T-helper 2 cell treated with Interferon-gamma antibody and Interleukin-4, amounts not matched to agents 5 μg/mL and 100 μg/mL, for 36 hours (primary cell): ENCODE measurements around the gene TMEM163.
"Not testable (repeated sequence)": the region's sequence is repeated elsewhere in the genome, so short reads cannot be mapped to it uniquely, and the experiment has no call there.

Source experiments
- DNase-seq: peaks from one replicate; pipeline ENCODE4 v3.0.0; 2021; ENCODE audit warnings: low spot score
- H3K27ac Mint-ChIP-seq: one replicate; pipeline ENCODE4 v1.8.0; 2021; ENCODE audit warnings: mild to moderate bottlenecking, mixed read lengths
- H3K27me3 Mint-ChIP-seq: one replicate; pipeline ENCODE4 v1.8.0; 2021; ENCODE audit warnings: low read depth, mixed read lengths
- H3K36me3 Mint-ChIP-seq: one replicate; pipeline ENCODE4 v1.8.0; 2021; ENCODE audit warnings: low read depth, mixed read lengths
- H3K4me1 Mint-ChIP-seq: one replicate; pipeline ENCODE4 v1.8.0; 2021; ENCODE audit warnings: low read depth, mixed read lengths
- H3K4me3 Mint-ChIP-seq: one replicate; pipeline ENCODE4 v1.8.0; 2022; ENCODE audit warnings: mild to moderate bottlenecking, moderate library complexity, mixed read lengths
- H3K9me3 Mint-ChIP-seq: one replicate; pipeline ENCODE4 v1.8.0; 2021; ENCODE audit warnings: mixed read lengths

The TMEM163 gene

GRCh38 chr2:134591526-134591925 lies 127.3 kb downstream of the TMEM163 start:
- H3K36me3 Mint-ChIP-seq: peaks cover 6% of the 10 kb centered on the region
- H3K9me3 Mint-ChIP-seq: peaks cover 30% of the 10 kb centered on the region
- H3K27me3 Mint-ChIP-seq: no peaks in the 10 kb centered on the region
- no peak overlapping the region for H3K27ac Mint-ChIP-seq
- H3K4me1 Mint-ChIP-seq: no peaks in the 10 kb centered on the region
- no peak overlapping the region for H3K4me3 Mint-ChIP-seq
- no peak for DNase-seq

DNA sequence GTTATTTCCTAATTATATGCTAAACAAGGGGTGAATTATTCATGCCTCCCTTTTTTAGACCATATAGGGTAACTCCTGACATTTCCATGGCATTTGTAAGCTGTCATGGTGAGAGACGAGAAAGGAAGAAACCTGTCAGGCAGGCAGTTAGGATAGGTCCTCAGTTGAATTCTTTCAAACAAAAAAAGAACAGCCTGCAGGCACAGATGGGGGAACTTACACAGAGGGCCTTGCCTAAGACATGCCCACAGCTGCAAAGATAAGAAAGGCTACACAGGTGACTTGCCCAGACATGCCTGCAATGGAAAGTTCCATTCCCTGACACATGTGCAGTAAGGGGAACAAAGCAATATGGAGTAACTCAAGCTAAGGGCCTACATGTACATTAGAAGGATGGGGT lies 128.1 kb downstream of the TMEM163 start:
- H3K4me1 Mint-ChIP-seq: no peaks in the 10 kb centered on the region
- H3K36me3 Mint-ChIP-seq: peaks cover 6% of the 10 kb centered on the region
- H3K4me3 Mint-ChIP-seq: no peak overlapping the region
- no peak overlapping the region for H3K27ac Mint-ChIP-seq
- no peak for DNase-seq
- no peaks in the 10 kb centered on the region for H3K27me3 Mint-ChIP-seq
- H3K9me3 Mint-ChIP-seq: peaks cover 30% of the 10 kb centered on the region

GRCh38 chr2:134589171-134590083 lies 129.4 kb downstream of the TMEM163 start:
- not testable (repeated sequence) for H3K27ac Mint-ChIP-seq, H3K4me1 Mint-ChIP-seq, H3K4me3 Mint-ChIP-seq, H3K27me3 Mint-ChIP-seq, DNase-seq, H3K36me3 Mint-ChIP-seq
- H3K9me3 Mint-ChIP-seq: peaks cover 30% of the 10 kb centered on the region

GRCh38 chr2:134588556-134588955 lies 130.2 kb downstream of the TMEM163 start:
- Mint-ChIP-seq H3K27me3 (no peaks in the 10 kb centered on the region), H3K27ac (no peak overlapping the region), H3K36me3 (peaks cover 6% of the 10 kb centered on the region), H3K9me3 (peaks cover 30% of the 10 kb centered on the region), H3K4me3 (no peak overlapping the region), H3K4me1 (peaks cover 3% of the 10 kb centered on the region)
- DNase-seq: no peak

GRCh38 chr2:134586326-134586965 lies 132.4 kb downstream of the TMEM163 start:
- peaks cover 26% of the 10 kb centered on the region for H3K9me3 Mint-ChIP-seq
- no peak for DNase-seq
- peaks cover 4% of the 10 kb centered on the region for H3K36me3 Mint-ChIP-seq
- no peaks in the 10 kb centered on the region for H3K27me3 Mint-ChIP-seq
- no peak overlapping the region for H3K4me3 Mint-ChIP-seq
- H3K27ac Mint-ChIP-seq: no peak overlapping the region
- H3K4me1 Mint-ChIP-seq: peaks cover 10% of the 10 kb centered on the region

DNA sequence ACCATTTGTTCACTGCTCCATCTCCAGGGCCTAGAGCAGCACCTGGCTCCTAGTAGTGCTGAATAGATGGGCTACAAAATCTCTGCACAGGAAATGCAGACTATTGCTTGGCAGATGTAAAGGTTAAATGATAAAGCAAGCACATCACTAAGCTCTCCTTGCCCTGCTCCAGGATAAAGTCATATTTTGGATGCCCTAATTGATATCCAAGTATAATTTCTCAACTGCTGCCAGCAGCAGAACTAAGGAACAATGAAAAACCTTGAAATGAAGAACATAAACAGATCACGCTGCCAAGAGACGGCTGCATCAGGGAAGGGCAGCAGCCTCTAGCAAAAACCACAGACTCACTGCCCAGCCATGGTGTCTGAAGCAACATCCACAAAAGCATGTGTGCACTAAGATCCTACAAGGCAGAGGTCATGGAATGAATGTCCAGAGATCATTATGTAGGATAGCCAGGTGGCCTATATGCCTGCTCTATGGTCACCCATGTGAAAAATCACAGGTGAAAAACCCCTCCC lies 134.7 kb downstream of the TMEM163 start:
- H3K27ac Mint-ChIP-seq: no peak overlapping the region
- H3K4me1 Mint-ChIP-seq: peaks cover 10% of the 10 kb centered on the region

DNA sequence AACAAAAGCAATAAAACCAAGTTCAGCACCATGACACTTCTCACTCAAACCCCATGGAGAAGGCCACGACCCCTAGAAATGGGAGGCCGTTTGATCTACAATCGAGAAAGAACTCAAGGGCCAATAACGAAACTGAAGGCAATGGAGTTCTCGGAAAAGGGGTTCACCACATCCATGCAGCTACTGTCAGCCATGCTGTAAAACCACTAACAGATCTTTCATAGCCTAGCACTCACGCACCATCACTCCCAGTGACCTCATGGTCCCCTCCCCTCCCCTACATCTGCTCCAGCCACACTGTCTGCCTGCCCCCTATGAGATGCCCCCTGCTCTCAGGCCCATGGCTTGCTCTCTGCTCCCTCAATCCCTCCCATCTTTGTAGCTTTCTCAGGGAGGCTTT lies 135.3 kb downstream of the TMEM163 start:
- Mint-ChIP-seq H3K27ac (no peak overlapping the region), H3K4me3 (no peak overlapping the region), H3K27me3 (peaks cover 3% of the 10 kb centered on the region), H3K36me3 (no peaks in the 10 kb centered on the region), H3K4me1 (peaks cover 10% of the 10 kb centered on the region), H3K9me3 (peaks cover under 1% of the 10 kb centered on the region)
- no peak for DNase-seq

More for the DNA sequence above, 134.7 kb downstream of the TMEM163 start:
- Mint-ChIP-seq H3K4me3 (no peak overlapping the region), H3K36me3 (no peaks in the 10 kb centered on the region), H3K9me3 (peaks cover 7% of the 10 kb centered on the region), H3K27me3 (no peaks in the 10 kb centered on the region)
- DNase-seq: no peak

GRCh38 chr2:134582547-134582899 lies 136.3 kb downstream of the TMEM163 start:
- Mint-ChIP-seq H3K36me3 (no peaks in the 10 kb centered on the region), H3K4me1 (peaks cover 10% of the 10 kb centered on the region), H3K27me3 (peaks cover 5% of the 10 kb centered on the region), H3K4me3 (no peak overlapping the region), H3K27ac (no peak overlapping the region), H3K9me3 (no peaks in the 10 kb centered on the region)
- DNase-seq: no peak

- H3K27ac Mint-ChIP-seq: no peak overlapping the region
- DNase-seq: no peak
- no peaks in the 10 kb centered on the region for H3K36me3 Mint-ChIP-seq
- H3K4me1 Mint-ChIP-seq: peaks cover 10% of the 10 kb centered on the region
- H3K27me3 Mint-ChIP-seq: peaks cover 8% of the 10 kb centered on the region
- H3K9me3 Mint-ChIP-seq: no peaks in the 10 kb centered on the region
- no peak overlapping the region for H3K4me3 Mint-ChIP-seq
These were observed 136.8 kb downstream of the TMEM163 start for GRCh38 chr2:134581877-134582546.

GRCh38 chr2:134578316-134578715 lies 140.5 kb downstream of the TMEM163 start:
- Mint-ChIP-seq H3K4me1 (peaks cover 8% of the 10 kb centered on the region), H3K27me3 (peaks cover 12% of the 10 kb centered on the region), H3K9me3 (no peaks in the 10 kb centered on the region), H3K4me3 (no peak overlapping the region), H3K27ac (no peak overlapping the region), H3K36me3 (no peaks in the 10 kb centered on the region)
- no peak for DNase-seq

DNA sequence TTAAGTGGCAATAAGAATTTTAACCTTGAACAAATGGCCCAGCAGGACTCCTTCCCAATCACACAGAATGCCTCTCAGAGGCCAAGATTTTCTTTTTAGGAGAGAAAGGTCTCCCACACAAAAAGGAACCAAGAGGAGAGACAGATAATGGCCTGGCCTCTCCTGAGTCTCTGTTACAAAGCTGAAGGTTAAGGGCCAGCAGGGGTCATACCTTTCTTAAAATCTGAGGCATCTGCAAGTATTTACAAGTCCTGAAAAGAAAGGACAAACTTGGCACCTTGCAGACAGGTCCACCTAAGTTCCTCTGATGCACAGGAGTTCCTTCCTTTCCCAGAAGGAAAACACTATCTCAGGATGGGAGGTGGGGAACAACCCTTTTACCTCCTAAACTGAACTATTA lies 142.3 kb downstream of the TMEM163 start:
- Mint-ChIP-seq H3K27ac (no peak overlapping the region), H3K27me3 (peaks cover 12% of the 10 kb centered on the region), H3K9me3 (no peaks in the 10 kb centered on the region), H3K4me1 (no peaks in the 10 kb centered on the region), H3K36me3 (no peaks in the 10 kb centered on the region), H3K4me3 (no peak overlapping the region)
- no peak for DNase-seq

DNA sequence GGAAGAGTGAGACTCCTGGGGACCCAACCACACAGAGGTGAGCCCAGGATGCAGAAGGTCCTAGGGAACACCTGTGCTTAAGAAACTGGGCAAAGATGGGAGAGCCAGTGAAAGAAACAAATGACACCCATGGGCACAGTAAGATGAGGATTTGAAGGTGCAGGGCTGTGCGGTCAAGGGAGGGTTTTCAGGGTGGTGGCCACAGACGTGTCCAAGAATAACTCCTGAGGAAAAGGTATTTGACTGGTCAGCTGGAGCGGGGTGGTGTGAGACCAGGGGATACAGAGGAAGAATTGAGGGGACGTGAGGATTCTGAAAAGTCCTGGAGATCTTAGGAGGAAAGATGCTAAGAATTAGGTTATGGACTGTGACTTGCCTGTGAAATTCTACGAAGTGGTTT lies 142.9 kb downstream of the TMEM163 start:
- Mint-ChIP-seq H3K27me3 (peaks cover 12% of the 10 kb centered on the region), H3K27ac (no peak overlapping the region), H3K4me3 (no peak overlapping the region), H3K36me3 (no peaks in the 10 kb centered on the region), H3K9me3 (no peaks in the 10 kb centered on the region), H3K4me1 (no peaks in the 10 kb centered on the region)
- no peak for DNase-seq

GRCh38 chr2:134574611-134575330 lies 144.0 kb downstream of the TMEM163 start:
- no peak for DNase-seq
- H3K4me1 Mint-ChIP-seq: no peaks in the 10 kb centered on the region
- H3K36me3 Mint-ChIP-seq: no peaks in the 10 kb centered on the region
- no peak overlapping the region for H3K27ac Mint-ChIP-seq
- H3K9me3 Mint-ChIP-seq: no peaks in the 10 kb centered on the region
- no peak overlapping the region for H3K4me3 Mint-ChIP-seq
- H3K27me3 Mint-ChIP-seq: peaks cover 15% of the 10 kb centered on the region
